Liver (tissue), 9 donors: Measurements from ENCODE around the gene CHAT. TPM values are rescaled to one million over a fixed set of nuclear protein-coding genes. Genes with fewer than 3 reads are reported as not detected.

Experiments
- DNase-seq: peaks from one replicate; pipeline ENCODE4 v3.0.0-alpha.2; 2017; ENCODE audit warnings: low spot score
- H3K27ac ChIP-seq, 2 donors: one replicate each; pipeline ENCODE4 v1.7.0; 2013; ENCODE audit warnings: inconsistent platforms in 2 of 2, low read length in 2 of 2, control low read depth in 1 of 2, low read depth in 1 of 2, mild to moderate bottlenecking in 1 of 2
- H3K27me3 ChIP-seq, 4 donors: one replicate each; pipeline versions ENCODE4 v1.6.1 to v1.7.0; 2013; ENCODE audit warnings: low read length in 3 of 4, inconsistent platforms in 1 of 4, mild to moderate bottlenecking in 1 of 4, moderate library complexity in 1 of 4; ENCODE audit not compliant: control insufficient read depth in 4 of 4, insufficient read depth in 4 of 4
- H3K36me3 ChIP-seq, 4 donors: one replicate each; pipeline versions ENCODE4 v1.6.1 to v1.7.0; 2013; ENCODE audit warnings: low read length in 3 of 4, mild to moderate bottlenecking in 3 of 4, low read depth in 1 of 4, moderate library complexity in 1 of 4; ENCODE audit not compliant: control insufficient read depth in 4 of 4, insufficient read depth in 3 of 4
- H3K4me1 ChIP-seq, 4 donors: one replicate each; pipeline versions ENCODE4 v1.6.1 to v1.7.0; 2013; ENCODE audit warnings: low read length in 3 of 4, mild to moderate bottlenecking in 3 of 4, moderate library complexity in 1 of 4; ENCODE audit not compliant: control insufficient read depth in 4 of 4, insufficient read depth in 4 of 4
- H3K4me3 ChIP-seq, 3 donors: one replicate each; pipeline versions ENCODE4 v1.6.1 to v1.7.0; 2013; ENCODE audit warnings: low read length in 3 of 3, control low read depth in 1 of 3, low read depth in 1 of 3, mild to moderate bottlenecking in 1 of 3
- H3K9ac ChIP-seq, 2 donors: one replicate each; pipeline ENCODE4 v1.7.0; 2013; ENCODE audit warnings: low read length in 2 of 2, mild to moderate bottlenecking in 2 of 2, moderate library complexity in 2 of 2, control low read depth in 1 of 2, low read depth in 1 of 2
- H3K9me3 ChIP-seq, 4 donors: one replicate each; pipeline versions ENCODE4 v1.6.1 to v1.7.0; 2013; ENCODE audit warnings: low read length in 3 of 4; ENCODE audit not compliant: control insufficient read depth in 4 of 4
- EGR1 ChIP-seq, 2 donors: IDR thresholded peaks; 2 replicates each; pipeline ENCODE4 v1.6.1; 2016 to 2018; ENCODE audit warnings: antibody characterized with exemption in 2 of 2, low read depth in 2 of 2
- FOXA1 ChIP-seq: IDR thresholded peaks from 2 replicates; pipeline ENCODE4 v1.6.1; 2016; ENCODE audit warnings: antibody characterized with exemption
- FOXA2 ChIP-seq: IDR thresholded peaks from 2 replicates; pipeline ENCODE4 v1.6.1; 2016; ENCODE audit warnings: antibody characterized with exemption
- GABPA ChIP-seq, 2 donors: IDR thresholded peaks in 1 of 2; conservative IDR thresholded peaks in 1 of 2; 2 replicates each; pipeline ENCODE4 v1.6.1; 2016; ENCODE audit warnings: antibody characterized with exemption in 2 of 2, mild to moderate bottlenecking in 1 of 2, moderate library complexity in 1 of 2
- HNF4G ChIP-seq: IDR thresholded peaks from 2 replicates; pipeline ENCODE4 v1.6.1; 2016; ENCODE audit warnings: antibody characterized with exemption
- JUND ChIP-seq, 2 donors: IDR thresholded peaks; 2 replicates each; pipeline ENCODE4 v1.6.1; 2016; ENCODE audit warnings: antibody characterized with exemption in 2 of 2
- NR2F2 ChIP-seq: IDR thresholded peaks from 2 replicates; pipeline ENCODE4 v1.6.1; 2016; ENCODE audit warnings: antibody characterized with exemption
- RAD21 ChIP-seq, 2 donors: IDR thresholded peaks; 2 replicates each; pipeline ENCODE4 v1.6.1; 2016; ENCODE audit warnings: antibody characterized with exemption in 2 of 2, mild to moderate bottlenecking in 2 of 2
- RXRA ChIP-seq, 2 donors: IDR thresholded peaks; 2 replicates each; pipeline ENCODE4 v1.6.1; 2017 to 2018; ENCODE audit warnings: antibody characterized with exemption in 2 of 2, mild to moderate bottlenecking in 1 of 2
- SP1 ChIP-seq: IDR thresholded peaks from 2 replicates; pipeline ENCODE4 v1.6.1; 2018; ENCODE audit warnings: antibody characterized with exemption, mild to moderate bottlenecking
- TAF1 ChIP-seq: conservative IDR thresholded peaks from 2 replicates; pipeline ENCODE4 v1.6.1; 2016; ENCODE audit warnings: antibody characterized with exemption, mild to moderate bottlenecking
- YY1 ChIP-seq: IDR thresholded peaks from 2 replicates; pipeline ENCODE4 v1.6.1; 2016; ENCODE audit warnings: antibody characterized with exemption, mild to moderate bottlenecking
- WGBS: extraction: QIAGEN DNeasy Blood & Tissue Kit; methylation state at CpG from one replicate; pipeline ENCODE4 v1.1.7; 2013; 5-methylcytosine and 5-hydroxymethylcytosine counted together
- polyA plus RNA-seq, 2 donors: library from polyadenylated mRNA; stranded (reverse) in 1 of 2; unstranded in 1 of 2; fragments of 200-250 nt in 1 of 2; fragments of >200 nt in 1 of 2; fragmentation: Nextera tagmentation in 1 of 2; extraction: Ambion mirVana in 1 of 2; gene quantifications; one replicate each; pipeline versions ENCODE4 v1.2.1 to v1.2.3, GENCODE V29; 2013 to 2015
- total RNA-seq, 2 donors: library from RNA; depleted of rRNA; stranded (reverse); fragments of >200 nt; gene quantifications; one replicate each; pipeline ENCODE4 v1.2.3, GENCODE V29; 2014
- TF ChIP-seq, protein P1 (sequence below): IDR thresholded peaks from 2 replicates; pipeline ENCODE4 v1.6.1; 2016; ENCODE audit warnings: antibody characterized with exemption
- TF ChIP-seq, protein P2 (sequence below): IDR thresholded peaks from 2 replicates; pipeline ENCODE4 v1.6.1; 2016; ENCODE audit warnings: antibody characterized with exemption, mild to moderate bottlenecking
- TF ChIP-seq, protein P3 (sequence below): fragments of 150-350 bp; IDR thresholded peaks from 2 replicates; pipeline ENCODE4 v1.5.1; 2017; ENCODE audit warnings: improper control_type of control experiment, low read depth, low read length; ENCODE audit not compliant: missing input control
- donor health status: healthy.
- donor health status: healthy.
- donor health status: healthy.
- donor health status: healthy.
- donor health status: healthy.

The CHAT gene
- total and polyA plus RNA-seq, 4 donors, result not detected

DNA sequence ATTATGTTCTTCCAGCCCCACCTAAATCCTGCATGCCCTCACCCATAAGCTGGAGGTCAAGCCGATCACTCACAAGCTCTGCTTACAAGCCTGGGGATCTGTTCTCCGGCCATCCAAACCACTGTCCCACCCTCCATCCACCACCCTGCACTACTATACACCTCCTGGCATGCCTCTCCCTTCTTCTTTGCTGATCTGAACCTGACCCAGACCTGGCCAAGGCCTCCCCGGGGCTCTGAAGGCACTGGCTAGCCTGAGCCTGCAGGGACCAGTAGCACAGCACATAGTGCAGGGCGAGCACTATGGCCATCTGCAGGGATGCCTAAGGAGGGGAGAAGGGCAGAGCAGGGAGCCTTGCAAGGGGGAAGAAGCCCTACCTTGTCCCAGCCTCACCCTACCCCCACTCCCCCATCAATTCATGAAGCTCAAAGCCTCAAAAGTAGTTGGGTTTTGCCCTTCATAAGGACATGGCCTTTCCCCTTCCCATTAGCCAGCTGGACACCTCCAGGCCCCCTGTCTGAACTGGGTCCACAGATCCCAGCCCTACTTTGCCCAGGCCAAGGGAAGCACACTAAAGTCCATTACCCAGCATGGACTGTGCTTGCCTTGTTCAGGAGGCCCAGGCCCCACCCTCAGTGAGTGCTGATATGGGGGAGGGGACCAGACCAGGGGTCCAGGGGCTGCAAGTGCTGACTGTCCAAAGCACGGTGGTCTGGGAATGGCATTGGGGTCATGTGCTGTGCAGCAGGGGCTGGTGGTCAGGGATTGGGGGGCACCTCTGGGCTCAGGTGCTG lies 29.6 kb downstream of the CHAT start:
- Histone ChIP-seq H3K4me1 (no peaks in the 10 kb centered on the region), H3K36me3 (no peaks in the 10 kb centered on the region), H3K27ac (no peak overlapping the region), H3K9ac (no peak overlapping the region), H3K4me3 (no peak overlapping the region), H3K9me3 (peaks cover 0 to 3% (median 0%) of the 10 kb centered on the region in 4 donors), H3K27me3 (peaks cover 0 to 9% (median 2%) of the 10 kb centered on the region in 4 donors)
- no peak for DNase-seq
- no peak for TF ChIP-seq NR2F2
- no peak for TF ChIP-seq RAD21 (IDR thresholded peaks at IDR 0.05)
- TF ChIP-seq YY1, result no peak
- TF ChIP-seq TAF1, result no peak
- no peak for TF ChIP-seq EGR1 (IDR thresholded peaks at IDR 0.05; ENCODE audit: low read depth in 2 of 2)
- no peak for TF ChIP-seq HNF4G
- WGBS, result 84% methylated on average over 5 of the region's 5 CpGs

DNA sequence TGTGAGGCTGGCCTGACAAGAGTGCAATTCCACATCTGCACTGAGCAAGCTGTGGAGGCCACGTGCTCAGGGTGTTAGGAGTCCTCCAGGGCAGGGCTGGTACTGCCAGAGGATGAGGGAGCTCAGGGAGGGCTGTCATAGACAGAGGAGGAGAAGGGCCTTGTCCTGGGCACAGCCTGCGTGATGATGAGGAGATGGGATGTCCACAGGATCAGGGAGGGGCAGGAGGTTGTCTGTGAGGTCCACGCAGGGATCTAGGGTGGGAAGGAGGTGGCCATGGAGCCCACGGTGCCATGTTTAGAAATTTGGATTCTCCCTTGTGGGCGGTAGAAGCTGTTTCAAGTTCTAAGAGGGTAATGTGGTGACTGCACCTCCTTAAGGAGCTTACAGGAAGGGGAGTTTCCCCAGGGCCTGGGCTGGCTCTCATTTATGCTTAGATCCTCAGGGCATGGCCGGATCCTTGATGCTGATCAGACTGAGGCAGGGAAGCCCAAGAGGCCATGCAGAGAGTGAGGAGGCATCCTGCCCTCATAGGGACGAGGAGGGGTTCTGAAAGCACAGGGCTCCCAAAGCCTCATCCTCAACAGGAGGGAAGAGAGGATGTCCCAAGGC lies 30.3 kb downstream of the CHAT start:
- no peak for DNase-seq
- peaks cover 0 to 3% (median 0%) of the 10 kb centered on the region in 4 donors for H3K9me3 ChIP-seq
- no peak overlapping the region for H3K27ac ChIP-seq
- TF ChIP-seq SP1, result no peak
- no peak for TF ChIP-seq TAF1
- no peak for TF ChIP-seq RAD21 (IDR thresholded peaks at IDR 0.05)
- TF ChIP-seq RXRA (IDR thresholded peaks at IDR 0.05), result no peak
- no peak for TF ChIP-seq JUND (IDR thresholded peaks at IDR 0.05)
- no peak for TF ChIP-seq HNF4G
- no peak for TF ChIP-seq FOXA2
- no peak for TF ChIP-seq EGR1 (IDR thresholded peaks at IDR 0.05; ENCODE audit: low read depth in 2 of 2)
- TF ChIP-seq, protein P1, sequence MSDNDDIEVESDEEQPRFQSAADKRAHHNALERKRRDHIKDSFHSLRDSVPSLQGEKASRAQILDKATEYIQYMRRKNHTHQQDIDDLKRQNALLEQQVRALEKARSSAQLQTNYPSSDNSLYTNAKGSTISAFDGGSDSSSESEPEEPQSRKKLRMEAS, result no peak
- TF ChIP-seq FOXA1, result no peak
- no peak for TF ChIP-seq YY1
- TF ChIP-seq, protein P2, sequence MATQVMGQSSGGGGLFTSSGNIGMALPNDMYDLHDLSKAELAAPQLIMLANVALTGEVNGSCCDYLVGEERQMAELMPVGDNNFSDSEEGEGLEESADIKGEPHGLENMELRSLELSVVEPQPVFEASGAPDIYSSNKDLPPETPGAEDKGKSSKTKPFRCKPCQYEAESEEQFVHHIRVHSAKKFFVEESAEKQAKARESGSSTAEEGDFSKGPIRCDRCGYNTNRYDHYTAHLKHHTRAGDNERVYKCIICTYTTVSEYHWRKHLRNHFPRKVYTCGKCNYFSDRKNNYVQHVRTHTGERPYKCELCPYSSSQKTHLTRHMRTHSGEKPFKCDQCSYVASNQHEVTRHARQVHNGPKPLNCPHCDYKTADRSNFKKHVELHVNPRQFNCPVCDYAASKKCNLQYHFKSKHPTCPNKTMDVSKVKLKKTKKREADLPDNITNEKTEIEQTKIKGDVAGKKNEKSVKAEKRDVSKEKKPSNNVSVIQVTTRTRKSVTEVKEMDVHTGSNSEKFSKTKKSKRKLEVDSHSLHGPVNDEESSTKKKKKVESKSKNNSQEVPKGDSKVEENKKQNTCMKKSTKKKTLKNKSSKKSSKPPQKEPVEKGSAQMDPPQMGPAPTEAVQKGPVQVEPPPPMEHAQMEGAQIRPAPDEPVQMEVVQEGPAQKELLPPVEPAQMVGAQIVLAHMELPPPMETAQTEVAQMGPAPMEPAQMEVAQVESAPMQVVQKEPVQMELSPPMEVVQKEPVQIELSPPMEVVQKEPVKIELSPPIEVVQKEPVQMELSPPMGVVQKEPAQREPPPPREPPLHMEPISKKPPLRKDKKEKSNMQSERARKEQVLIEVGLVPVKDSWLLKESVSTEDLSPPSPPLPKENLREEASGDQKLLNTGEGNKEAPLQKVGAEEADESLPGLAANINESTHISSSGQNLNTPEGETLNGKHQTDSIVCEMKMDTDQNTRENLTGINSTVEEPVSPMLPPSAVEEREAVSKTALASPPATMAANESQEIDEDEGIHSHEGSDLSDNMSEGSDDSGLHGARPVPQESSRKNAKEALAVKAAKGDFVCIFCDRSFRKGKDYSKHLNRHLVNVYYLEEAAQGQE, result no peak
- TF ChIP-seq, protein P3, sequence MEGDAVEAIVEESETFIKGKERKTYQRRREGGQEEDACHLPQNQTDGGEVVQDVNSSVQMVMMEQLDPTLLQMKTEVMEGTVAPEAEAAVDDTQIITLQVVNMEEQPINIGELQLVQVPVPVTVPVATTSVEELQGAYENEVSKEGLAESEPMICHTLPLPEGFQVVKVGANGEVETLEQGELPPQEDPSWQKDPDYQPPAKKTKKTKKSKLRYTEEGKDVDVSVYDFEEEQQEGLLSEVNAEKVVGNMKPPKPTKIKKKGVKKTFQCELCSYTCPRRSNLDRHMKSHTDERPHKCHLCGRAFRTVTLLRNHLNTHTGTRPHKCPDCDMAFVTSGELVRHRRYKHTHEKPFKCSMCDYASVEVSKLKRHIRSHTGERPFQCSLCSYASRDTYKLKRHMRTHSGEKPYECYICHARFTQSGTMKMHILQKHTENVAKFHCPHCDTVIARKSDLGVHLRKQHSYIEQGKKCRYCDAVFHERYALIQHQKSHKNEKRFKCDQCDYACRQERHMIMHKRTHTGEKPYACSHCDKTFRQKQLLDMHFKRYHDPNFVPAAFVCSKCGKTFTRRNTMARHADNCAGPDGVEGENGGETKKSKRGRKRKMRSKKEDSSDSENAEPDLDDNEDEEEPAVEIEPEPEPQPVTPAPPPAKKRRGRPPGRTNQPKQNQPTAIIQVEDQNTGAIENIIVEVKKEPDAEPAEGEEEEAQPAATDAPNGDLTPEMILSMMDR, result no peak
- no peak for TF ChIP-seq GABPA (IDR thresholded peaks at IDR 0.05 in 1 of 2, conservative IDR thresholded peaks at IDR 0.05 in 1 of 2)
- WGBS, result 75% methylated on average over 7 of the region's 7 CpGs
- H3K36me3 ChIP-seq, result no peaks in the 10 kb centered on the region
- H3K9ac ChIP-seq, result no peak overlapping the region
- H3K27me3 ChIP-seq, result peaks cover 0 to 9% (median 2%) of the 10 kb centered on the region in 4 donors
- no peak overlapping the region for H3K4me3 ChIP-seq
- H3K4me1 ChIP-seq, result no peaks in the 10 kb centered on the region
